Activated CD8-positive, alpha-beta memory T cell treated with anti-CD3 and anti-CD28 coated beads for 1 hour (primary cell): ENCODE data around the gene VHLL.
"Not testable (repeated sequence)": the region's sequence is repeated elsewhere in the genome, so short reads cannot be mapped to it uniquely, and the experiment has no call there.

Experiments
- DNase-seq, 2 donors: peaks; one replicate each; pipeline ENCODE4 v3.0.0-alpha.2; 2020; ENCODE audit warnings: low read depth in 1 of 2; ENCODE audit errors: extremely low read depth in 1 of 2

VHLL gene

GRCh38 chr1:156298852-156299357, at the start of gene VHLL:
TSS of gene VHLL (minus strand) at chr1:156299307. CDS start at chr1:156299189, 118 bp downstream.
- DNase-seq: no peak

- no peak for DNase-seq
Observed at GRCh38 chr1:156347331-156347730, 48.2 kb upstream of the VHLL start.

GRCh38 chr1:156346636-156347035, 47.5 kb upstream of the VHLL start:
- DNase-seq: no peak

GRCh38 chr1:156346035-156346434, 46.9 kb upstream of the VHLL start:
- DNase-seq: not testable (repeated sequence)

GRCh38 chr1:156344409-156344808, 45.3 kb upstream of the VHLL start:
- no peak for DNase-seq

GRCh38 chr1:156342166-156342955, 43.3 kb upstream of the VHLL start:
- DNase-seq: no peak

- peak; percentile 96 to 99 for DNase-seq
Observed at GRCh38 chr1:156338180-156338976, 39.3 kb upstream of the VHLL start, which contains the start of the genes CCT3 and TSACC. TSS of gene CCT3 (minus strand) at chr1:156338292. CDS start at chr1:156338184, 108 bp downstream. TSS of gene TSACC (plus strand) at chr1:156338526. CDS start at chr1:156339758, 1,232 bp downstream.

- no peak for DNase-seq
Observed at GRCh38 chr1:156337888-156338179, 38.7 kb upstream of the VHLL start.

- DNase-seq: no peak
Observed at GRCh38 chr1:156337052-156337887, 38.2 kb upstream of the VHLL start.

- DNase-seq: no peak
Observed at GRCh38 chr1:156336242-156336641, 37.1 kb upstream of the VHLL start.

GRCh38 chr1:156323179-156323578, 24.1 kb upstream of the VHLL start:
- DNase-seq: not testable (repeated sequence)

- DNase-seq: no peak
Observed at GRCh38 chr1:156320560-156320959, 21.5 kb upstream of the VHLL start.

- no peak for DNase-seq
Observed at GRCh38 chr1:156319664-156320063, 20.6 kb upstream of the VHLL start.

GRCh38 chr1:156316909-156317308, 17.8 kb upstream of the VHLL start:
- no peak for DNase-seq

GRCh38 chr1:156310962-156311361, 11.9 kb upstream of the VHLL start:
- no peak for DNase-seq

- no peak for DNase-seq
Observed at GRCh38 chr1:156308078-156308477, 9.0 kb upstream of the VHLL start.

GRCh38 chr1:156305215-156305614, 6.1 kb upstream of the VHLL start:
- DNase-seq: no peak

GRCh38 chr1:156303241-156303640, 4.1 kb upstream of the VHLL start:
- no peak for DNase-seq

GRCh38 chr1:156295391-156295947, 3.6 kb downstream of the VHLL start, which contains the start of gene GLMP:
TSS of gene GLMP (minus strand) at chr1:156295679. CDS start at chr1:156295645, 34 bp downstream.
- DNase-seq: peak in 1 of 2 donors; percentile 32

- DNase-seq: no peak
Observed at GRCh38 chr1:156293895-156294294, 5.2 kb downstream of the VHLL start.

- no peak for DNase-seq
Observed at GRCh38 chr1:156293098-156293434, 6.0 kb downstream of the VHLL start.
